HepG2 (cell line): ENCODE results near the gene UBE2O. TPM values are rescaled to one million over a fixed set of nuclear protein-coding genes. Genes with fewer than 3 reads are reported as not detected.
A peak's percentile ranks its signal among the peaks of the same experiment; 100 is the strongest.

Experiments used
- ATM ChIP-seq: fragments of 450-650 bp; IDR thresholded peaks from 2 replicates; pipeline ENCODE4 v1.7.1; 2017; ENCODE audit warnings: mild to moderate bottlenecking, borderline replicate concordance
- ERF ChIP-seq: IDR thresholded peaks from 2 replicates; pipeline ENCODE4 v1.6.1; 2018; ENCODE audit warnings: missing biosample characterization, missing genetic modification reagents
- FOXM1 ChIP-seq: sonication (generic); formaldehyde crosslinking; IDR thresholded peaks from 2 replicates; pipeline ENCODE4 v1.5.0; 2020; ENCODE audit warnings: missing genetic modification reagents
- MAZ ChIP-seq, 2 experiments: sonication (generic) in 1 of 2; formaldehyde crosslinking in 1 of 2; IDR thresholded peaks; 2 replicates each; pipeline versions ENCODE4 v1.5.0 to v1.6.1; 2012 to 2020; ENCODE audit warnings: low read depth in 2 of 2, mild to moderate bottlenecking in 2 of 2, borderline replicate concordance in 1 of 2, improper control_type of control experiment in 1 of 2, low read length in 1 of 2, missing genetic modification reagents in 1 of 2, moderate library complexity in 1 of 2
- MEIS2 ChIP-seq: sonication (generic); formaldehyde crosslinking; IDR thresholded peaks from 2 replicates; pipeline ENCODE4 v1.9.0; 2021; ENCODE audit warnings: mild to moderate bottlenecking, missing genetic modification reagents
- PAX8 ChIP-seq: sonication (generic); formaldehyde crosslinking; IDR thresholded peaks from 2 replicates; pipeline ENCODE4 v1.8.0; 2022; ENCODE audit warnings: mild to moderate bottlenecking, missing genetic modification reagents, borderline replicate concordance
- SAFB2 ChIP-seq: sonication (generic); formaldehyde crosslinking; IDR thresholded peaks from 2 replicates; pipeline ENCODE4 v1.5.1; 2020; ENCODE audit warnings: missing genetic modification reagents, low read depth, mild to moderate bottlenecking, borderline replicate concordance
- ZBTB8A ChIP-seq: sonication (generic); formaldehyde crosslinking; IDR thresholded peaks from 2 replicates; pipeline ENCODE4 v1.4.0; 2020; ENCODE audit warnings: mild to moderate bottlenecking, low read depth, missing genetic modification reagents, borderline replicate concordance
- ZFP37 ChIP-seq: sonication (generic); formaldehyde crosslinking; IDR thresholded peaks from 2 replicates; pipeline ENCODE4 v1.4.0; 2020; ENCODE audit warnings: missing genetic modification reagents, borderline replicate concordance
- ZFY ChIP-seq: sonication (generic); formaldehyde crosslinking; IDR thresholded peaks from 2 replicates; pipeline ENCODE4 v1.4.0; 2020; ENCODE audit warnings: missing genetic modification reagents
- ZNF143 ChIP-seq: sonication (generic); formaldehyde crosslinking; IDR thresholded peaks from 2 replicates; pipeline ENCODE4 v1.4.0; 2020; ENCODE audit warnings: missing genetic modification reagents
- ZNF224 ChIP-seq: sonication (generic); formaldehyde crosslinking; IDR thresholded peaks from 2 replicates; pipeline ENCODE4 v1.5.0; 2020; ENCODE audit warnings: mild to moderate bottlenecking, missing genetic modification reagents
- ZNF225 ChIP-seq: sonication (generic); formaldehyde crosslinking; IDR thresholded peaks from 2 replicates; pipeline ENCODE4 v1.4.0; 2020; ENCODE audit warnings: mild to moderate bottlenecking, missing genetic modification reagents
- ZNF34 ChIP-seq: sonication (generic); formaldehyde crosslinking; IDR thresholded peaks from 2 replicates; pipeline ENCODE4 v1.4.0; 2020; ENCODE audit warnings: mild to moderate bottlenecking, missing genetic modification reagents, borderline replicate concordance
- ZNF552 ChIP-seq: sonication (generic); formaldehyde crosslinking; IDR thresholded peaks from 2 replicates; pipeline ENCODE4 v1.9.0; 2022; ENCODE audit warnings: missing genetic modification reagents, mild to moderate bottlenecking, borderline replicate concordance
- ZNF773 ChIP-seq: sonication (generic); formaldehyde crosslinking; IDR thresholded peaks from 2 replicates; pipeline ENCODE4 v1.4.0; 2020; ENCODE audit warnings: missing genetic modification reagents, borderline replicate concordance
- ZNF780A ChIP-seq: sonication (generic); formaldehyde crosslinking; IDR thresholded peaks from 2 replicates; pipeline ENCODE4 v1.8.0; 2022; ENCODE audit warnings: mild to moderate bottlenecking, missing genetic modification reagents, moderate library complexity
- ZNF782 ChIP-seq: sonication (generic); formaldehyde crosslinking; IDR thresholded peaks from 2 replicates; pipeline ENCODE4 v1.4.0; 2020; ENCODE audit warnings: missing genetic modification reagents, mild to moderate bottlenecking, borderline replicate concordance
- polyA plus RNA-seq, 8 experiments: library from polyadenylated mRNA; depleted of rRNA in 3 of 8; stranded (reverse) in 7 of 8; unstranded in 1 of 8; fragments of >200 nt; fragmentation: Illumina TruSeq in 4 of 8; extraction: Trizol in 4 of 8; gene quantifications; 2 replicates each; pipeline versions ENCODE4 v1.2.1 to v1.2.3, GENCODE V29; 2011 to 2016; ENCODE audit warnings: low read depth in 4 of 8, missing spikeins in 1 of 8, mixed read lengths in 1 of 8; ENCODE audit not compliant: insufficient read depth in 1 of 8
- total RNA-seq, 5 experiments: library from RNA; depleted of rRNA; stranded (reverse); fragments of >200 nt; fragmentation: Illumina TruSeq; extraction: Trizol; gene quantifications; 2 replicates each; pipeline ENCODE4 v1.2.3, GENCODE V29; 2016; ENCODE audit warnings: low read depth in 1 of 5
- TF ChIP-seq, protein P1 (sequence below): sonication (generic); formaldehyde crosslinking; IDR thresholded peaks from 2 replicates; pipeline ENCODE4 v1.5.0; 2020; ENCODE audit warnings: missing genetic modification reagents, mild to moderate bottlenecking, borderline replicate concordance
- TF ChIP-seq, protein P2 (sequence below): sonication (generic); formaldehyde crosslinking; IDR thresholded peaks from 2 replicates; pipeline ENCODE4 v1.5.1; 2020; ENCODE audit warnings: missing genetic modification reagents, mild to moderate bottlenecking, borderline replicate concordance
- TF ChIP-seq, protein P3 (sequence below): sonication (generic); formaldehyde crosslinking; IDR thresholded peaks from 2 replicates; pipeline ENCODE4 v1.4.0; 2020; ENCODE audit warnings: low read depth, mild to moderate bottlenecking, missing genetic modification reagents
- TF ChIP-seq, protein P4 (sequence below): sonication (generic); formaldehyde crosslinking; IDR thresholded peaks from 2 replicates; pipeline ENCODE4 v1.4.0; 2020; ENCODE audit warnings: missing genetic modification reagents; ENCODE audit errors: not compliant biosample characterization
- TF ChIP-seq, protein P5 (sequence below), 2 experiments: fragments of 450-650 bp in 1 of 2; sonication (generic) in 1 of 2; formaldehyde crosslinking; IDR thresholded peaks; 2 replicates each; pipeline versions ENCODE4 v1.5.0 to v1.8.0; 2020 to 2022; ENCODE audit warnings: mild to moderate bottlenecking in 1 of 2, missing genetic modification reagents in 1 of 2
- TF ChIP-seq, protein P6 (sequence below): sonication (generic); formaldehyde crosslinking; IDR thresholded peaks from 2 replicates; pipeline ENCODE4 v1.5.0; 2020; ENCODE audit warnings: mild to moderate bottlenecking, missing genetic modification reagents, moderate library complexity

UBE2O gene
- total and polyA plus RNA-seq, 2 of the 13 experiments (the other 11 are each of a cell fraction or from before 2014, with no cell fraction given): 21.5 to 23.5 TPM

DNA sequence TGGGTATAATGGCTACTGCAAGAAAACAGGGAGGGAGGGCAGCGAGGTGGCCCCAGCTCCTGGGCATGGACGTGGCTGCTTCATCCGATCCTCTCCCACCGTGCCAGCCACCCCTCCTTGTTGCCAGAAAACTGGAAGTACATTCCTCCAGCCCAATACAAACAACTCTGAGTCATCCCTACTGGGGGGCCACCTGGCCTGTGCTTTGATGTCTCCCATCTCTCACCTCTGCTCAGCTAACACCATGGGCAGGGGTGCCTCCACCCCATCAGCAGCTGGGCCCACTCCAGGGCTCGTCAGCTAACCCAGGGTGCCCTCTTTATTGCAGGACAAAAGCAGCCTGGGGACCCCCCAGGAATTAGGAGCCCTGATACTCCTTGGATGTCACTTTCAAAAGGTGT is 46.3 kb upstream of the UBE2O start (continued):
- TF ChIP-seq ZNF782 (CRISPR knock-in tag): no peak
- TF ChIP-seq ZNF780A (CRISPR knock-in tag): no peak
- TF ChIP-seq ATM: no peak
- TF ChIP-seq ERF: peak; percentile 94
- TF ChIP-seq, protein P1, sequence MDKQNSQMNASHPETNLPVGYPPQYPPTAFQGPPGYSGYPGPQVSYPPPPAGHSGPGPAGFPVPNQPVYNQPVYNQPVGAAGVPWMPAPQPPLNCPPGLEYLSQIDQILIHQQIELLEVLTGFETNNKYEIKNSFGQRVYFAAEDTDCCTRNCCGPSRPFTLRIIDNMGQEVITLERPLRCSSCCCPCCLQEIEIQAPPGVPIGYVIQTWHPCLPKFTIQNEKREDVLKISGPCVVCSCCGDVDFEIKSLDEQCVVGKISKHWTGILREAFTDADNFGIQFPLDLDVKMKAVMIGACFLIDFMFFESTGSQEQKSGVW (CRISPR knock-in tag): no peak
- peak; percentile 55; the same call in 1 of the 2 replicates for TF ChIP-seq ZFP37 (CRISPR knock-in tag)
- TF ChIP-seq ZNF224: no peak
- TF ChIP-seq ZNF143 (CRISPR knock-in tag): no peak
- TF ChIP-seq SAFB2 (CRISPR knock-in tag): 0 out of 2 replicates have a peak, but pooled peaks have one; percentile 57
- TF ChIP-seq, protein P2, sequence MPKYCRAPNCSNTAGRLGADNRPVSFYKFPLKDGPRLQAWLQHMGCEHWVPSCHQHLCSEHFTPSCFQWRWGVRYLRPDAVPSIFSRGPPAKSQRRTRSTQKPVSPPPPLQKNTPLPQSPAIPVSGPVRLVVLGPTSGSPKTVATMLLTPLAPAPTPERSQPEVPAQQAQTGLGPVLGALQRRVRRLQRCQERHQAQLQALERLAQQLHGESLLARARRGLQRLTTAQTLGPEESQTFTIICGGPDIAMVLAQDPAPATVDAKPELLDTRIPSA (CRISPR knock-in tag): no peak
- TF ChIP-seq, protein P3, sequence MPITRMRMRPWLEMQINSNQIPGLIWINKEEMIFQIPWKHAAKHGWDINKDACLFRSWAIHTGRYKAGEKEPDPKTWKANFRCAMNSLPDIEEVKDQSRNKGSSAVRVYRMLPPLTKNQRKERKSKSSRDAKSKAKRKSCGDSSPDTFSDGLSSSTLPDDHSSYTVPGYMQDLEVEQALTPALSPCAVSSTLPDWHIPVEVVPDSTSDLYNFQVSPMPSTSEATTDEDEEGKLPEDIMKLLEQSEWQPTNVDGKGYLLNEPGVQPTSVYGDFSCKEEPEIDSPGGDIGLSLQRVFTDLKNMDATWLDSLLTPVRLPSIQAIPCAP (CRISPR knock-in tag): no peak
- peak; percentile 89 for TF ChIP-seq MAZ (IDR thresholded peaks at IDR 0.05; ENCODE audit: borderline replicate concordance, low read depth, low read length)
- TF ChIP-seq MAZ (CRISPR knock-in tag; IDR thresholded peaks at IDR 0.05; ENCODE audit: low read depth): peak; percentile 87
- TF ChIP-seq, protein P4, sequence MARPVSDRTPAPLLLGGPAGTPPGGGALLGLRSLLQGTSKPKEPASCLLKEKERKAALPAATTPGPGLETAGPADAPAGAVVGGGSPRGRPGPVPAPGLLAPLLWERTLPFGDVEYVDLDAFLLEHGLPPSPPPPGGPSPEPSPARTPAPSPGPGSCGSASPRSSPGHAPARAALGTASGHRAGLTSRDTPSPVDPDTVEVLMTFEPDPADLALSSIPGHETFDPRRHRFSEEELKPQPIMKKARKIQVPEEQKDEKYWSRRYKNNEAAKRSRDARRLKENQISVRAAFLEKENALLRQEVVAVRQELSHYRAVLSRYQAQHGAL (CRISPR knock-in tag): no peak
- TF ChIP-seq MEIS2 (CRISPR knock-in tag): 0 out of 2 replicates have a peak, but pooled peaks have one; percentile 56
- TF ChIP-seq ZNF225 (CRISPR knock-in tag): no peak
- TF ChIP-seq ZFY (CRISPR knock-in tag): peak; percentile 55
- TF ChIP-seq PAX8 (CRISPR knock-in tag): no peak
- TF ChIP-seq, protein P5, sequence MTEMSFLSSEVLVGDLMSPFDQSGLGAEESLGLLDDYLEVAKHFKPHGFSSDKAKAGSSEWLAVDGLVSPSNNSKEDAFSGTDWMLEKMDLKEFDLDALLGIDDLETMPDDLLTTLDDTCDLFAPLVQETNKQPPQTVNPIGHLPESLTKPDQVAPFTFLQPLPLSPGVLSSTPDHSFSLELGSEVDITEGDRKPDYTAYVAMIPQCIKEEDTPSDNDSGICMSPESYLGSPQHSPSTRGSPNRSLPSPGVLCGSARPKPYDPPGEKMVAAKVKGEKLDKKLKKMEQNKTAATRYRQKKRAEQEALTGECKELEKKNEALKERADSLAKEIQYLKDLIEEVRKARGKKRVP (CRISPR knock-in tag; IDR thresholded peaks at IDR 0.05): peak in 1 of 2 experiments; percentile 78; a peak in 2 of 4 replicates
- TF ChIP-seq ZNF773 (CRISPR knock-in tag): no peak
- no peak for TF ChIP-seq ZNF34 (CRISPR knock-in tag)
- TF ChIP-seq, protein P6, sequence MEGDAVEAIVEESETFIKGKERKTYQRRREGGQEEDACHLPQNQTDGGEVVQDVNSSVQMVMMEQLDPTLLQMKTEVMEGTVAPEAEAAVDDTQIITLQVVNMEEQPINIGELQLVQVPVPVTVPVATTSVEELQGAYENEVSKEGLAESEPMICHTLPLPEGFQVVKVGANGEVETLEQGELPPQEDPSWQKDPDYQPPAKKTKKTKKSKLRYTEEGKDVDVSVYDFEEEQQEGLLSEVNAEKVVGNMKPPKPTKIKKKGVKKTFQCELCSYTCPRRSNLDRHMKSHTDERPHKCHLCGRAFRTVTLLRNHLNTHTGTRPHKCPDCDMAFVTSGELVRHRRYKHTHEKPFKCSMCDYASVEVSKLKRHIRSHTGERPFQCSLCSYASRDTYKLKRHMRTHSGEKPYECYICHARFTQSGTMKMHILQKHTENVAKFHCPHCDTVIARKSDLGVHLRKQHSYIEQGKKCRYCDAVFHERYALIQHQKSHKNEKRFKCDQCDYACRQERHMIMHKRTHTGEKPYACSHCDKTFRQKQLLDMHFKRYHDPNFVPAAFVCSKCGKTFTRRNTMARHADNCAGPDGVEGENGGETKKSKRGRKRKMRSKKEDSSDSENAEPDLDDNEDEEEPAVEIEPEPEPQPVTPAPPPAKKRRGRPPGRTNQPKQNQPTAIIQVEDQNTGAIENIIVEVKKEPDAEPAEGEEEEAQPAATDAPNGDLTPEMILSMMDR: peak; percentile 28; the same call in 1 of the 2 replicates
- no peak for TF ChIP-seq ZNF552
- TF ChIP-seq ZBTB8A (CRISPR knock-in tag): no peak
- no peak for TF ChIP-seq FOXM1
